ENCODE data around the gene SOX6. TPM values are rescaled to one million over a fixed set of nuclear protein-coding genes. Genes with fewer than 3 reads are reported as not detected.
A peak's percentile ranks its signal among the peaks of the same experiment; 100 is the strongest.

SOX6 gene
- total and polyA plus RNA-seq, 8 donors = 5.1 to 23.0 (median 18.7) TPM

DNA sequence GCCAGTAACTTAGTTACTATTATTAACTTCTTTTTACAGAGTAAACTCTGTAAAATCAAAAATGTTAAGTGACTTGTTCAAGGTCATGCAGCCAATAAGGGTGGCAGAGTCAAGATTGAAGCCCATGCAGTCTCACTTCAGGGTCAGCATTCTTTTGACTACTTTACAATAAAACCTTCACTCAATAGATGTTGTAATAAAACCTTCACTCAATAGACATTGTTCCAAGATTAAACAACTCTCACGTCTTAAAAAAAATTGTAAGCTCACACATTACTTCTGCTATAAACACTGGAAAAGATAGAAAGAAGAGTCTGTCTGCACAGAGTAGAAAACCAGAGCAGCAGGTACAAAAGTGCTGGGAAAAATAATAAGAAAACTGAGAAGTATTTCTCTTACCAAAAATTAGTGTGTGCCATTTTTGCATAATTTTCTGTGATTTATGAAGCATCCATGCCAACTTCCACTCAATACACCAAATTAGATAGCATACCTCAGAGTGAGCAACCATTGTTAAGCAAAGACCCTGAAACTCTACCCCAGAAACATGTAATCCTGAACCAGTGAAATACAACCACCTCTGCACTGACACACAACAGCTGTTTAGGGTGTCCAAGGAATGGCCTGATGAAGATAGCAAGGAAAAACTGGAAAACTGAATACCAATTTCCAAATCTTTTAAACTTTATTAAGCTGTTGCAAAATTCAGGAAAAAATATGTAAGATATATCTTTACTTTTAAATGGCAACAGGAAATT lies 4.9 kb upstream of the SOX6 start:
- intact Hi-C loops (cut with DNase I) = no loop called here
- WGBS, 2 donors = 54 to 55% methylated on average over 1 of the region's 1 CpG

DNA sequence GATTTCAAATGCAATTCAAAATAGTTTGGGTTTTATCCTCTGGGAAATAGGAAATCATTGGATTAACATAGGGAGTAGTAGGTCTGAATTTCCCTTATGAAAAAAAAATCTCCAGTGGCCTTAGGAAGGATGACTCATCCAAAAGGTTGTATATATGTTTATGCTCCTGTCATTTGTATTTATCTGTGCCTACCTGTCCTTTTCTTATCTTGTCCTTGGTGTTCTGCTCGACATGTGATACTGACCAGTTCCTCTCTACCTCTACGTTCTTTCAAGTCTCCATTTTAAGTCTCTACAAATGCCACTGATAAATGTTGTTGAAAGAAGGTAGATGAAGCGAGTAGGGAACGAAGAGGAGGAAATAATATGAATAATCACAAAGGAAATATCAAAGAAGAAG lies 3.0 kb upstream of the SOX6 start:
- no peaks in the 10 kb centered on the region for H3K36me3 ChIP-seq
- no peaks in the 10 kb centered on the region for H3K27me3 ChIP-seq
- H3K9me3 ChIP-seq = no peaks in the 10 kb centered on the region
- WGBS, 2 donors = 78 to 80% methylated on average over 4 of the region's 4 CpGs
- no peak overlapping the region for H3K4me3 ChIP-seq
- no peak for FAIRE-seq
- TF ChIP-seq, protein P1, sequence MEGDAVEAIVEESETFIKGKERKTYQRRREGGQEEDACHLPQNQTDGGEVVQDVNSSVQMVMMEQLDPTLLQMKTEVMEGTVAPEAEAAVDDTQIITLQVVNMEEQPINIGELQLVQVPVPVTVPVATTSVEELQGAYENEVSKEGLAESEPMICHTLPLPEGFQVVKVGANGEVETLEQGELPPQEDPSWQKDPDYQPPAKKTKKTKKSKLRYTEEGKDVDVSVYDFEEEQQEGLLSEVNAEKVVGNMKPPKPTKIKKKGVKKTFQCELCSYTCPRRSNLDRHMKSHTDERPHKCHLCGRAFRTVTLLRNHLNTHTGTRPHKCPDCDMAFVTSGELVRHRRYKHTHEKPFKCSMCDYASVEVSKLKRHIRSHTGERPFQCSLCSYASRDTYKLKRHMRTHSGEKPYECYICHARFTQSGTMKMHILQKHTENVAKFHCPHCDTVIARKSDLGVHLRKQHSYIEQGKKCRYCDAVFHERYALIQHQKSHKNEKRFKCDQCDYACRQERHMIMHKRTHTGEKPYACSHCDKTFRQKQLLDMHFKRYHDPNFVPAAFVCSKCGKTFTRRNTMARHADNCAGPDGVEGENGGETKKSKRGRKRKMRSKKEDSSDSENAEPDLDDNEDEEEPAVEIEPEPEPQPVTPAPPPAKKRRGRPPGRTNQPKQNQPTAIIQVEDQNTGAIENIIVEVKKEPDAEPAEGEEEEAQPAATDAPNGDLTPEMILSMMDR (IDR thresholded peaks at IDR 0.05) = no peak
- no peak for ATAC-seq
- intact Hi-C loops (cut with DNase I) = no loop called here
- no peak for DNase-seq
- H3K27ac ChIP-seq = no peak overlapping the region
- H3K4me1 ChIP-seq = peaks cover 10 to 13% (median 12%) of the 10 kb centered on the region in 3 donors

More for the DNA sequence above, 4.9 kb upstream of the SOX6 start:
- ATAC-seq (no peak), FAIRE-seq (no peak), DNase-seq (no peak)
- H3K27ac ChIP-seq = no peak overlapping the region
- H3K27me3 ChIP-seq = no peaks in the 10 kb centered on the region
- H3K36me3 ChIP-seq = no peaks in the 10 kb centered on the region
- no peak overlapping the region for H3K4me3 ChIP-seq
- peaks cover 10 to 29% (median 12%) of the 10 kb centered on the region in 3 donors for H3K4me1 ChIP-seq
- TF ChIP-seq, protein P1 (IDR thresholded peaks at IDR 0.05) = no peak
- no peaks in the 10 kb centered on the region for H3K9me3 ChIP-seq

DNA sequence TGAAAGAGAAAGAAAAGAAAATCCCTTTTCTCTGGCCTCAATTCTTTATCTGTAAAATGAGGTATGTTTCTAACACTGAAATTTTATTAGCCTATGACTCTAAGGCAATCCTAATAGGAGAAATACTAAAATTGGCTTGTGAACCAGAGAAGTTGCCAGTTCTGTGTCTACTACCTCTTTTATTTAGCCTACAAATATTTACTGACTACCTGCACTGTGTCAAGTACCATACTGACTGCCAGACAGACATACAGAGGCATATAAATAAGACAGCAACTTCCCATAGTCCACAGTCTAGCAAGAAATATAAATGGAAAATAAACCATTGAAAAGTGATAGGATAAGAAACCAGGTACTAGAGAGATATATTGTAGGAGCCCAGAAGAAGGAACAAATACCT lies 2.4 kb upstream of the SOX6 start:
- intact Hi-C loops (cut with DNase I) = no loop called here
- FAIRE-seq (no peak), ATAC-seq (no peak), DNase-seq (no peak)
- Histone ChIP-seq H3K9me3 (no peaks in the 10 kb centered on the region), H3K36me3 (no peaks in the 10 kb centered on the region), H3K27ac (no peak overlapping the region), H3K27me3 (no peaks in the 10 kb centered on the region), H3K4me3 (no peak overlapping the region), H3K4me1 (peaks cover 10 to 14% (median 13%) of the 10 kb centered on the region in 3 donors)
- TF ChIP-seq, protein P1 (IDR thresholded peaks at IDR 0.05) = no peak

- FAIRE-seq (no peak), DNase-seq (no peak), ATAC-seq (no peak)
- intact Hi-C loops (cut with DNase I) = no loop called here
- 32 to 39% methylated on average over 2 of the region's 2 CpGs for WGBS, 2 donors
- Histone ChIP-seq H3K4me1 (peaks cover 10 to 22% (median 21%) of the 10 kb centered on the region in 3 donors), H3K27ac (peak overlapping the region in 1 of 4 donors; percentile 40), H3K36me3 (no peaks in the 10 kb centered on the region), H3K9me3 (no peaks in the 10 kb centered on the region), H3K4me3 (no peak overlapping the region), H3K27me3 (no peaks in the 10 kb centered on the region)
- TF ChIP-seq, protein P1 (IDR thresholded peaks at IDR 0.05) = no peak
Observed at GRCh38 chr11:16357775-16358174, 1.4 kb upstream of the SOX6 start.

DNA sequence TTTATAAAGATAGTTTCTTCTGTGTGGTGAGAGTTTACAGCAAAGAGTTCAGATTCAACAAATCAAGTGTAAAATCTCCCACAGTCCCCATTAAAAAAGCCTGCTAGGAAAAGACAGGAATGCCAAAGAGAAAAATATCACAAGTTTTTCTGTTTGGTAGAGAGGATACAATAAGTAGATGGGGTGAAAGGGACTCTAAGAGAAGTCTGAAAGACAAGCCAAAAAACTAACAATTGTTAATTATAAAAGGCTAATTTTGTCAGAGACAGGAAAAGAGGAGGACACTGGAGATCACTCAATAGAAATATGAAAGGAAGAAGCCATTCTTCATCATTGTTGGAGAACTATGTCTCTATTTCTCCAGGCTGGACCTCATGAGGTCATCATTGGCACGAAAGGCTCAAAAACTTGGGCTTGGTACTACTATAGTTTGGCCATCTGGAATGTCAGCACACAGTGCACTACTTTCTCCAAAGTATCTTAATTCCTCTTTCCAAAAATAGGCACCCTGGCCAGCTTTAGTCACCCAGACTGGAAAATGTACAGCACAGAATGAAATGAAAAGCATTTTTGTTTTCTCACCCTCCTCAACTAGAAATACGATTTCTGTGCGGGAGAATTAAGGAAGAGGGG lies 531 bp upstream of the SOX6 start:
- WGBS, 2 donors = 71 to 80% methylated on average over 3 of the region's 3 CpGs
- Histone ChIP-seq H3K36me3 (no peaks in the 10 kb centered on the region), H3K4me1 (peaks cover 10 to 24% (median 21%) of the 10 kb centered on the region in 3 donors), H3K4me3 (no peak overlapping the region), H3K9me3 (no peaks in the 10 kb centered on the region), H3K27ac (peak overlapping the region in 2 of 4 donors; percentile 8 to 40), H3K27me3 (no peaks in the 10 kb centered on the region)
- DNase-seq = no peak
- TF ChIP-seq, protein P1 (IDR thresholded peaks at IDR 0.05) = no peak
- no peak for FAIRE-seq
- ATAC-seq = peak in 3 of 4 donors; percentile 15 to 45 (median 43)
- intact Hi-C loops (cut with DNase I) = no loop called here

Data from pancreas (tissue), 10 donors.